ENCODE data around the gene RPP25L. TPM values are rescaled to one million over a fixed set of nuclear protein-coding genes. Genes with fewer than 3 reads are reported as not detected.

RPP25L gene
- total RNA-seq, 1 donor from 2014 or later = 17.4 TPM

GRCh38 chr9:34623374-34624235, 11.7 kb upstream of the RPP25L start:
- peaks cover 41% of the 10 kb centered on the region for H3K27me3 ChIP-seq
- Mint-ChIP-seq H3K4me1 (peaks cover 30% of the 10 kb centered on the region), H3K4me3 (peak overlapping the region; percentile 62), H3K36me3 (no peaks in the 10 kb centered on the region), H3K27me3 (ENCODE audit: insufficient read depth, low read depth) (peaks cover 37% of the 10 kb centered on the region), H3K9me3 (peaks cover 2% of the 10 kb centered on the region), H3K27ac (no peak overlapping the region)
- no peak overlapping the region for H3K9ac ChIP-seq
- DNase-seq (ENCODE audit: low spot score) = no peak
- peaks cover 26% of the 10 kb centered on the region for H3F3A ChIP-seq (ENCODE audit: low read depth)
- no peaks in the 10 kb centered on the region for H3K79me2 ChIP-seq (ENCODE audit: low read depth)
- no peak overlapping the region for H3K27ac ChIP-seq
- H4K20me1 ChIP-seq (ENCODE audit: low read depth) = no peaks in the 10 kb centered on the region
- no peaks in the 10 kb centered on the region for H3K36me3 ChIP-seq
- no peak overlapping the region for H2AFZ ChIP-seq (replicated peaks)
- H3K9me3 ChIP-seq (ENCODE audit: low read depth) = no peaks in the 10 kb centered on the region
- H3K4me2 ChIP-seq = peak overlapping the region; percentile 67
- H3K4me3 ChIP-seq = no peak overlapping the region
- peaks cover 42% of the 10 kb centered on the region for H3K4me1 ChIP-seq
- TF ChIP-seq CTCF (IDR thresholded peaks at IDR 0.05) (no peak), EZH2phosphoT487 (IDR thresholded peaks at IDR 0.05) (no peak), EZH2 (IDR thresholded peaks at IDR 0.05) (no peak)

- Histone ChIP-seq H3K4me2 (peak within 1 kb of the TSS; percentile 93), H3K4me3 (peak within 1 kb of the TSS; percentile 82), H3K4me1 (peaks cover 18% of the 10 kb centered on the region), H3K27me3 (peaks cover 10% of the 10 kb centered on the region), H3K27ac (no peak within 1 kb of the TSS), H3K79me2 (ENCODE audit: low read depth) (no peaks in the 10 kb centered on the region), H3K9me3 (ENCODE audit: low read depth) (no peaks in the 10 kb centered on the region), H2AFZ (replicated peaks) (peak within 1 kb of the TSS; percentile 68), H3K36me3 (no peaks in the 10 kb centered on the region), H3F3A (ENCODE audit: low read depth) (peaks cover 17% of the 10 kb centered on the region), H3K9ac (peak within 1 kb of the TSS; percentile 62), H4K20me1 (ENCODE audit: low read depth) (no peaks in the 10 kb centered on the region)
- peak; percentile 97 for DNase-seq (ENCODE audit: low spot score)
- H3K4me1 Mint-ChIP-seq = peaks cover 24% of the 10 kb centered on the region
- H3K27me3 Mint-ChIP-seq (ENCODE audit: insufficient read depth, low read depth) = peaks cover 10% of the 10 kb centered on the region
- H3K4me3 Mint-ChIP-seq = peak within 1 kb of the TSS; percentile 92
- H3K36me3 Mint-ChIP-seq = peaks cover 7% of the 10 kb centered on the region
- peak within 1 kb of the TSS; percentile 91 for H3K27ac Mint-ChIP-seq
- TF ChIP-seq EZH2 (IDR thresholded peaks at IDR 0.05) (no peak), CTCF (IDR thresholded peaks at IDR 0.05) (no peak), EZH2phosphoT487 (IDR thresholded peaks at IDR 0.05) (no peak)
- H3K9me3 Mint-ChIP-seq = peaks cover 2% of the 10 kb centered on the region
Measured at GRCh38 chr9:34620061-34620994, 8.4 kb upstream of the RPP25L start, which contains the start of gene DCTN3. Gene DCTN3 (minus strand): TSS chr9:34620495. CDS start chr9:34620464, 31 bp downstream.

DNA sequence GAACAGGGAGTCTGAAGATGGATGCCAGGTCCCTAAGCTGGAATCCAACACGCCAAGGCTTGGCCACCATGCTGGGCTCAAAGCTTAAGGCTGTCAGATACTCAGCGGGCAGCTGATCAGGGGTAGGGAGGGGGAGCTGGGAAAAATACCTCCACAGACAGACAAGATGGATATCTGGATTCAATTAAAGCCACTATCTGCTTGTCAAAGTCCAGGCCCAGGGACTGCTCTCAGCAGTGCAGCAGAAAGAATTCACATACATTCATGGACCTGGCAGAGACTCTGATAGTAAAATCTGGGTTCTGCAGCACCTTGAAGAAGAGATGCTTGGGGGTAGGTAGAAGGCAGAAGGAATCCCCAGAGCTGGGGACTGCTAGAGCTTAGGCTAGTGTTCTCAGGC, 3.2 kb upstream of the RPP25L start:
- no peaks in the 10 kb centered on the region for H3K9me3 ChIP-seq (ENCODE audit: low read depth)
- H3K4me1 ChIP-seq = peaks cover 8% of the 10 kb centered on the region
- no peak overlapping the region for H3K4me2 ChIP-seq
- no peaks in the 10 kb centered on the region for H3K36me3 ChIP-seq
- peaks cover 14% of the 10 kb centered on the region for H3F3A ChIP-seq (ENCODE audit: low read depth)
- no peak overlapping the region for H2AFZ ChIP-seq (replicated peaks)
- Mint-ChIP-seq H3K27ac (no peak overlapping the region), H3K27me3 (ENCODE audit: insufficient read depth, low read depth) (peaks cover 14% of the 10 kb centered on the region), H3K36me3 (peaks cover 7% of the 10 kb centered on the region), H3K4me3 (no peak overlapping the region), H3K4me1 (peaks cover 33% of the 10 kb centered on the region), H3K9me3 (no peaks in the 10 kb centered on the region)
- no peak overlapping the region for H3K27ac ChIP-seq
- H3K27me3 ChIP-seq = no peaks in the 10 kb centered on the region
- H4K20me1 ChIP-seq (ENCODE audit: low read depth) = no peaks in the 10 kb centered on the region
- H3K79me2 ChIP-seq (ENCODE audit: low read depth) = peaks cover 13% of the 10 kb centered on the region
- no peak overlapping the region for H3K4me3 ChIP-seq
- no peak for DNase-seq (ENCODE audit: low spot score)
- TF ChIP-seq EZH2 (IDR thresholded peaks at IDR 0.05) (no peak), EZH2phosphoT487 (IDR thresholded peaks at IDR 0.05) (no peak)
- no peak overlapping the region for H3K9ac ChIP-seq
